Measurements from ENCODE around the gene PDE4D. TPM values are rescaled to one million over a fixed set of nuclear protein-coding genes. Genes with fewer than 3 reads are reported as not detected.
"Not testable (repeated sequence)": the region's sequence is repeated elsewhere in the genome, so short reads cannot be mapped to it uniquely, and the experiment has no call there.

Gene PDE4D
- total RNA-seq, 1 experiment from 2014 or later, result 11.6 TPM

GRCh38 chr5:59597690-59598546 is 295.6 kb downstream of the PDE4D start:
- Mint-ChIP-seq H3K4me1 (ENCODE audit: low read depth, unreplicated experiment) (peaks cover 43% of the 10 kb centered on the region), H3K36me3 (ENCODE audit: insufficient read depth, unreplicated experiment) (peaks cover 5% of the 10 kb centered on the region), H3K27me3 (ENCODE audit: unreplicated experiment) (no peaks in the 10 kb centered on the region), H3K9me3 (ENCODE audit: low read depth, unreplicated experiment) (peaks cover 3% of the 10 kb centered on the region), H3K27ac (ENCODE audit: unreplicated experiment) (peak overlapping the region; percentile 59), H3K4me3 (ENCODE audit: low read depth, unreplicated experiment) (peak overlapping the region; percentile 63)
- intact Hi-C loops (cut with micrococcal nuclease; ENCODE audit: unreplicated experiment), result loop anchor here (10.0 kb wide), 1 partner anchor 157 kb away; no protein-coding TSS in a partner anchor
- DNase-seq, result no peak
- CTCF ChIA-PET, result no interaction called here
- BruUV-seq (replicated peaks), result no TSS peak
- TF ChIP-seq CTCF (IDR thresholded peaks at IDR 0.05; ENCODE audit: unreplicated experiment), result no peak

- no peak for TF ChIP-seq CTCF (IDR thresholded peaks at IDR 0.05; ENCODE audit: unreplicated experiment)
- H3K4me1 Mint-ChIP-seq (ENCODE audit: low read depth, unreplicated experiment), result peaks cover 50% of the 10 kb centered on the region
- H3K27me3 Mint-ChIP-seq (ENCODE audit: unreplicated experiment), result no peaks in the 10 kb centered on the region
- DNase-seq, result no peak
- intact Hi-C loops (cut with micrococcal nuclease; ENCODE audit: unreplicated experiment), result loop anchor here (10.0 kb wide), 1 partner anchor 158 kb away; no protein-coding TSS in a partner anchor
- H3K27ac Mint-ChIP-seq (ENCODE audit: unreplicated experiment), result peak overlapping the region; percentile 21
- CTCF ChIA-PET, result interaction anchor here (0.7 to 0.9 kb wide), 4 partner anchors 12 to 64 kb away, joined by 3 to 7 read pairs (median 3); no protein-coding TSS in a partner anchor
- H3K36me3 Mint-ChIP-seq (ENCODE audit: insufficient read depth, unreplicated experiment), result peaks cover 5% of the 10 kb centered on the region
- peaks cover 3% of the 10 kb centered on the region for H3K9me3 Mint-ChIP-seq (ENCODE audit: low read depth, unreplicated experiment)
- H3K4me3 Mint-ChIP-seq (ENCODE audit: low read depth, unreplicated experiment), result no peak overlapping the region
- BruUV-seq (replicated peaks), result no TSS peak
Measured at GRCh38 chr5:59596586-59597350, 296.8 kb downstream of the PDE4D start.

GRCh38 chr5:59594118-59594517 is 299.4 kb downstream of the PDE4D start:
- H3K4me3 Mint-ChIP-seq (ENCODE audit: low read depth, unreplicated experiment); CTCF ChIA-PET; H3K9me3 Mint-ChIP-seq (ENCODE audit: low read depth, unreplicated experiment); H3K27me3 Mint-ChIP-seq (ENCODE audit: unreplicated experiment); BruUV-seq (replicated peaks); DNase-seq; H3K36me3 Mint-ChIP-seq (ENCODE audit: insufficient read depth, unreplicated experiment): not testable (repeated sequence)
- Mint-ChIP-seq H3K4me1 (ENCODE audit: low read depth, unreplicated experiment) (peaks cover 52% of the 10 kb centered on the region), H3K27ac (ENCODE audit: unreplicated experiment) (peak overlapping the region; percentile 10)
- intact Hi-C loops (cut with micrococcal nuclease; ENCODE audit: unreplicated experiment), result loop anchor here (10.0 kb wide), 1 partner anchor 161 kb away; no protein-coding TSS in a partner anchor

GRCh38 chr5:59593439-59594007 is 300.0 kb downstream of the PDE4D start:
- H3K4me3 Mint-ChIP-seq (ENCODE audit: low read depth, unreplicated experiment), result no peak overlapping the region
- intact Hi-C loops (cut with micrococcal nuclease; ENCODE audit: unreplicated experiment), result loop anchor here (10.0 kb wide), 1 partner anchor 161 kb away; no protein-coding TSS in a partner anchor
- H3K27me3 Mint-ChIP-seq (ENCODE audit: unreplicated experiment), result no peaks in the 10 kb centered on the region

More at GRCh38 chr5:59593439-59594007, 300.0 kb downstream of the PDE4D start:
- H3K4me1 Mint-ChIP-seq (ENCODE audit: low read depth, unreplicated experiment), result peaks cover 48% of the 10 kb centered on the region
- peak overlapping the region; percentile 10 for H3K27ac Mint-ChIP-seq (ENCODE audit: unreplicated experiment)
- CTCF ChIA-PET, result no interaction called here
- BruUV-seq (replicated peaks), result no TSS peak
- TF ChIP-seq CTCF (IDR thresholded peaks at IDR 0.05; ENCODE audit: unreplicated experiment), result no peak
- H3K36me3 Mint-ChIP-seq (ENCODE audit: insufficient read depth, unreplicated experiment), result peaks cover 3% of the 10 kb centered on the region
- H3K9me3 Mint-ChIP-seq (ENCODE audit: low read depth, unreplicated experiment), result peaks cover 3% of the 10 kb centered on the region
- DNase-seq, result no peak

All from Calu3 (cell line).